AG08395 (cell line): ENCODE results near the gene SPATC1L.

Source experiments
- DNase-seq: peaks from one replicate; pipeline ENCODE4 v3.0.0; 2012; ENCODE audit warnings: mixed read lengths, low spot score

Gene SPATC1L

GRCh38 chr21:46161633-46162592, 22.3 kb downstream of the SPATC1L start:
- DNase-seq: no peak

DNA sequence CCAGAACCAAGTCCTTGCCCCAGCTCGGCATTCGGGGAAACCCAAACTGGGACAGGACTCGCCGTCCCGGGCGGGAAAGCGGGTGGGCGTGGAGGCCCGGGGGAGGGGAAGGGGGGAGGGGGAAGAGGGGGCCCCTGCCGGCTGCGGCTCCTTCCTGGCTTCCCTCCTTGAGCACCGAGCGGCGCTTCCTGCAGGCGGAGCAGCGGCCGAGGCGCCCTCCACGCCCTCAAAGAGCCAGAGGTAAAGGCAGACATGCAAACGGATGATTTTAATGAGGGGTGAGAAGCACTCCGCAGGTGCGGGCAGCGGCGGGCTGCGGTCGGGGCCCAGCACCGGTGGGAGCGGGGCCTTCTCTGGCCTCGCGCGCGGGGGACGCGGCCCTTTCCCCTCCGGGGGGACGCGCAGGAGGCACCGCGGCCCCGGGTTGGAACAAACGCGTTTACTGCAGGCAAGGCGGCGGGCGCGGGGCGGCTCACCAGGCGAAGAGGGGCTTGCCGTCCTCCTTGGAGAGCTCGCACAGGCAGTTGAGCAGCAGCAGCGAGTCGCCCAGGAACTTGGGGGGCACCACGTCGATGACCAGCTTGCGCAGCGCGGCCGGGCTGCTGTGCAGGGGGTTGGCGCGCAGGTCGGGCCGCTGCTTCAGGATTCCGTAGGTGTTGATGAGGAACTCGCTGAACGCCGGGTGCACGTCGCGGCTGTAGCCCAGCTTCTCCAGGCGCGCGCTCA, 23.2 kb downstream of the SPATC1L start:
- no peak for DNase-seq

DNA sequence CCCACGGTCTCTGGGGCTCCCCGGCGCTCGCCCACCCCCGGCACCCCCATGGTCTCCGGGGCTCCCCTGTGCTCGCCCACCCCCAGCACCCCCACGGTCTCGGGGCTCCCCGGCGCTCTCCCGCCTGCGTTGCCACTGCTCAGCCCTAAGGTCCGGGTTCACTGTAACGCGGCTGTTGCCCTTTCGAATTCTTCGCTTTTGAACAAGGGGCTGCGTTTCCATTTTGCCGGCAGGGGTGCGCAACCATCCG, 23.7 kb downstream of the SPATC1L start:
- no peak for DNase-seq

GRCh38 chr21:46159841-46160656, 24.2 kb downstream of the SPATC1L start:
- DNase-seq: no peak

DNA sequence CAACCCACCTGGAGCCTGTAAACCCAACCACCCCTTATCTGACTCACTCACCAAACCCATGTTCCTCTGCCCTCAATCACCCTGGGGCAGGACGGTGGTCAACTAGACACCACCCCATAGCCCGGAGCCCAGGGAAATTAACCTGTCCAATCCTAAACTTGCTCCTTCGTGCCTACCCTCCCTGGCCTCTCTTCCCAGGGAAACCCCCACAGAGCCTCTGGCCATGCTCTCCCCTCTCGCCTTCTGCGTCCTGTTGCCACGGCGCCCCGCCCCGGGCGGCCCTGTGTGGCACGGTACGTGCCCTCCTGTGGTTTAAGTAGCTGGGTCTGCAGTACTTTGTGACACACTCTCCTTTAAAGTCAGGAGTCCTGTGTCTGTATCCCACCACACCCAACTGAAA, 24.9 kb downstream of the SPATC1L start:
- no peak for DNase-seq

- no peak for DNase-seq
These were observed 25.5 kb downstream of the SPATC1L start for GRCh38 chr21:46158666-46159300.

GRCh38 chr21:46157987-46158451, 26.2 kb downstream of the SPATC1L start:
- no peak for DNase-seq

GRCh38 chr21:46157396-46157986, 26.8 kb downstream of the SPATC1L start:
- no peak for DNase-seq

DNA sequence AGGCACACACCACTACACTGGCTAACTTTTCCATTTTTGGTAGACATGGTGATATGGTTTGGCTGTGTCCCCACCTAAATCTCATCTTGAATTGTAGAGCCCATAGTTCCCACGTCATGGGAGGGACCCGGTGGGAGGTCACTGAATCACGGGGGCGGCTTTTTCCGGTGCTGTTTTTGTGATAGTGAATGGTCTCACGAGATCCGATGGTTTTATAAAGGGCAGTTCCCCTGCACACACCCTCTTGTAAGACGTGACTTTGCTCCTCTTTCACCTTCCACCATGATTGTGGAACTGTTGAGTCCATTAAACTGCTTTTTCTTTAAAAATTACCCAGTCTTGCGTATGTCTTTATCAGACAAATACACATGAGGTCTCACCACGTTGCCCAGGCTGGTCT, 27.6 kb downstream of the SPATC1L start:
- no peak for DNase-seq

- DNase-seq: no peak
These were observed 27.9 kb downstream of the SPATC1L start for GRCh38 chr21:46156378-46156645.

DNA sequence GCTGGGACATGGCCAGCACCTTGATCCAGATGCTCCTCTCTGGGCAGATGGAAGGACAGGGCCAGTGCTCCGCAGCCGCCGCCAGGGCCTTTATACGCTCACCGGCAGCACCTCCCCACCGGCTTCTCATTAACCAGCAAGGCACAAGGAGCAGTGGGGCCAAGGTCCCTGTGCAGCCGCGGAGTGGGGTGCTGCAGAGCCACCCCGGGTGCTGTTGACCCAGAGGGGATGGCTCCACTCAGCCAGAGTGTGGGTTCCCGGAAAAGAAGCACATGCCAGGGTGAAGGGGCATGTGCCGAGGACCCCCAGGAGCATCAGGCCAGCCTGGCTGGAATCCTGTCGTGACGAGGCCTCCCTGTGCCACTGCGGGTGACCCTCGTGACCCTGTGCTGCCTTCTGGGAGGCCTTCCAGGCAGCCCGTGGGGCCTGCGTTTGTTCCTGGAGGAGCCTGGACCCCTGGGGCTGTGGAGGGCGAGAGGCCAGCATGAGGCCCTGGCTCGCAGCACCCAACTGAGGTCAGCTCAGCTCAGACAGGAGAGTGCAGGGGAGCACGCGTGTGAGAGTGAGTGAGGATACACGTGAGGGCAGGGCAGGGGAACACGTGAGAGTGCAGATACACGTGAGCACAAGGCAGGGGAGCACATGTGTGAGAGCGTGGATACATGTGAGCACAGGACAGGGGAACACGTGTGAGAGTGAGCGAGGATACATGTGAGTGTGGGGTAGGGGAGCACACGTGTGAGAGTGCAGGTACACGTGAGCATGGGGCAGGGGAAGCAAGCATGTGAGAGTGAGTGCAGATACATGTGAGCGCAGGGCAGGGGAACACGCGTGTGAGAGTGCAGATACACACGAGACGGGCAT, 28.5 kb downstream of the SPATC1L start, which contains the start of gene FTCD:
FTCD (minus strand) TSS at position 66 of the 864 bp plus-strand sequence; CDS start at position 10, 56 bp downstream.
- DNase-seq: no peak

- DNase-seq: no peak
These were observed 29.2 kb downstream of the SPATC1L start for GRCh38 chr21:46154955-46155513.

- DNase-seq: no peak
These were observed 29.9 kb downstream of the SPATC1L start for GRCh38 chr21:46154155-46154954.

- DNase-seq: peak; percentile 75
These were observed 30.8 kb downstream of the SPATC1L start for GRCh38 chr21:46153247-46154154.

DNA sequence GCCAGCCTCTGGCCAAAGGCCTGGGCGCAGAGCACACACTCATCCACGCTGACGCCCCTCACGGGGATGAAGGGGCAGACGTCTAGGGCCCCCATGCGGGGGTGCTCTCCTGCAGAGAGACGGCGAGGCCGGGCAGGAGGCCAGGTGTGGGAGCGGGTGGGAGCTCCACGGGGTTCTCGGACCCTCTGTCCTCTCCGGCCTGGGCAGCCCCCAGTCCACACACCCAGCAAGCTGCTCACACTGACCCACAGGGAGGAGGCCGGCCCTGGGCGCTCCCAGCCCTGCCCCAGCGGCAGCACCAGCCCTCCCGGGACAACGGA, 31.4 kb downstream of the SPATC1L start:
- no peak for DNase-seq

GRCh38 chr21:46151989-46152926, 32.0 kb downstream of the SPATC1L start:
- DNase-seq: no peak

GRCh38 chr21:46151261-46151988, 32.8 kb downstream of the SPATC1L start:
- DNase-seq: no peak
